HG02571 (cell line): ENCODE data around the gene SERPINB10.

Source experiments
- ATAC-seq: cut with Tn5 transposase; IDR thresholded peaks from one replicate; pipeline ENCODE4 v1.9.1; 2021; ENCODE audit warnings: mild to moderate bottlenecking, moderate library complexity; ENCODE audit not compliant: unreplicated experiment

Gene SERPINB10

GRCh38 chr18:63979409-63979920 lies 71.7 kb downstream of the SERPINB10 start:
- ATAC-seq, result peak; percentile 62

- ATAC-seq, result no peak
These were observed 72.3 kb downstream of the SERPINB10 start for GRCh38 chr18:63980027-63980426.

GRCh38 chr18:63980896-63981460 lies 73.2 kb downstream of the SERPINB10 start:
- ATAC-seq, result no peak

GRCh38 chr18:63981719-63982118 lies 74.0 kb downstream of the SERPINB10 start:
- ATAC-seq, result no peak

DNA sequence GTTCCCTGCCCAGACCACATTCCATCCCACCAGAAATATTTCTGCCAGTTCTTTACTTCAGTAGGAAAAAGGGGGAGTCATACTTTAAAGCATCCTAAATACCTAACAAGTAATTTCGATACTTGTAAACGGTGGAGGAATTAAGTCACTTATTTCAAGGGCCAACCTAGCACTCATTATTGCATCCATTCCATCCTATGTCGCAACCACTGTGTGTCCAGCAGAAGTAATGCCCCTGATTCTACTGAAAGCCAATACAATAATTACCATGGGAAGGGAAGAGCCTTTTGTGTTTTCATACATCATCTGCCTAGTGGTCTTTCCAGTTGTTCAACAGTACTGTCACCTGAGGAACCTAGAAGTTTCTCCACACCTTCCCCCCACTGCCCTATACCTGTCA lies 74.6 kb downstream of the SERPINB10 start:
- no peak for ATAC-seq
